ENCODE results near the gene DHRS2. TPM values are rescaled to one million over a fixed set of nuclear protein-coding genes. Genes with fewer than 3 reads are reported as not detected.

Gene DHRS2
- total and polyA plus RNA-seq, 2 experiments from 2014 or later, result not detected

DNA sequence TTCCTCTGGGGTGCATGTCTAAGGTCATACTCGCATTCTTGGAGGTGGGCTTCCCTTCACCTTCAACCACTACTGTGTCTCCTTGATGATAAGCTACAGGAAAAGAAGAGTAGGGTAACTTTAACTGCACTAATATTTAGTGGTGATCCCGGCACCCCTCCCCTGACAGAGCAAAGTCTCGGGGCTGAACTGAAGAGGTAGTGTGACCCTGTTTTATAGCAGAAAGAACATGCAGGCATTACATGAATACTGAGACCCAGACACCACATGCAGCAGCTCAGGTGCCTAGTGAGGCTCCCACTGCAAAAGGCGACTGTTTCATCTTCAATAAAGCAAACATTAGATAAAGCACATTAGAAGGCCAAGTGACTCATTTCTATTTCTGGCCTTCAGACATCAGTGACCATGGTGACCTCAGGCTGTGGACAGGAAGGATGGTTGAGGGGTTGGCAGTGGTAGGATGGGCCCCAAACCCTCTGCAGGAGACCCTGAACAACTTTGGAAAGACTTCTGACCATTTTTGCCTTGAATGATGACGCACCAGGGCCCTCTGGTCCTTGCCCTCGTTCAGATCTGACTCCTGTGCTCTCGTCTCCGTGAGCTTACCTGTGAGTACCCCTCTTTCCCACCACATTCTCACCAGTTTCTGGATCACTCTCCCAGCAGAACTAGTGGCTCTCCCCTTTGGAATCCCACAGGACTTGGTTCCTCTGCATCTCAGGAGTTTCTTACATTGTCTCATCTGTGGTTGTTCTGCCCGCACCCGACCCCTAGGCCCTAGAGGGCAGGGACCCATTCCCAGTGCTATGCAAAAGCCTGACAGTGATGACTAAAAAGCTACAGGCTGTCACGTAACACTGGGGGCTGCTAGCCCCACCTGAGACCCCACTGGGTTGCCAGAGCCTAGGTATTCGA is 33.7 kb upstream of the DHRS2 start:
- Histone ChIP-seq H2AFZ (no peak overlapping the region), H4K20me1 (ENCODE audit: insufficient read depth) (no peaks in the 10 kb centered on the region), H3K27me3 (replicated peaks; ENCODE audit: insufficient read depth) (no peaks in the 10 kb centered on the region; the same call in 1 of the 2 replicates), H3K9me3 (ENCODE audit: low read depth) (no peaks in the 10 kb centered on the region), H3K4me2 (ENCODE audit: unreplicated experiment) (no peak overlapping the region), H3K4me1 (ENCODE audit: insufficient read depth) (no peaks in the 10 kb centered on the region), H3K79me2 (ENCODE audit: insufficient read depth) (no peaks in the 10 kb centered on the region), H3F3A (ENCODE audit: insufficient read depth) (no peaks in the 10 kb centered on the region), H3K9ac (no peak overlapping the region), H3K36me3 (ENCODE audit: low read depth) (no peaks in the 10 kb centered on the region), H3K4me3 (no peak overlapping the region), H3K27ac (no peak overlapping the region), H3K9me2 (ENCODE audit: insufficient read depth) (no peaks in the 10 kb centered on the region)
- TF ChIP-seq EZH2phosphoT487 (IDR thresholded peaks at IDR 0.05; ENCODE audit: insufficient read depth, low read depth) (no peak), EZH2 (IDR thresholded peaks at IDR 0.05; ENCODE audit: insufficient read depth, poor library complexity, severe bottlenecking) (no peak)
- WGBS, 2 experiments (ENCODE audit: low coverage in 1 of 2, low lambda C conversion rate in 2 of 2, missing lambda C conversion rate in 2 of 2), result 47 to 53% methylated on average over 12 of the region's 12 CpGs
- in situ Hi-C loops (cut with MboI), result no loop called here
- no peak for DNase-seq

- no peaks in the 10 kb centered on the region for H3F3A ChIP-seq (ENCODE audit: insufficient read depth)
- no peak overlapping the region for H3K4me2 ChIP-seq (ENCODE audit: unreplicated experiment)
- no peak for TF ChIP-seq EZH2phosphoT487 (IDR thresholded peaks at IDR 0.05; ENCODE audit: insufficient read depth, low read depth)
- no peak for TF ChIP-seq EZH2 (IDR thresholded peaks at IDR 0.05; ENCODE audit: insufficient read depth, poor library complexity, severe bottlenecking)
- no peak overlapping the region for H3K27ac ChIP-seq
- no peaks in the 10 kb centered on the region for H3K36me3 ChIP-seq (ENCODE audit: low read depth)
- no peak overlapping the region for H2AFZ ChIP-seq
- 0 to 12% methylated on average over 2 of the region's 2 CpGs for WGBS, 2 experiments (ENCODE audit: low coverage in 1 of 2, low lambda C conversion rate in 2 of 2, missing lambda C conversion rate in 2 of 2)
- no peaks in the 10 kb centered on the region for H3K9me3 ChIP-seq (ENCODE audit: low read depth)
- DNase-seq, result no peak
- H3K4me3 ChIP-seq, result no peak overlapping the region
- no peak overlapping the region for H3K9ac ChIP-seq
- H3K9me2 ChIP-seq (ENCODE audit: insufficient read depth), result no peaks in the 10 kb centered on the region
- H4K20me1 ChIP-seq (ENCODE audit: insufficient read depth), result no peaks in the 10 kb centered on the region
- H3K79me2 ChIP-seq (ENCODE audit: insufficient read depth), result no peaks in the 10 kb centered on the region
- no peaks in the 10 kb centered on the region; the same call in 1 of the 2 replicates for H3K27me3 ChIP-seq (replicated peaks; ENCODE audit: insufficient read depth)
- H3K4me1 ChIP-seq (ENCODE audit: insufficient read depth), result no peaks in the 10 kb centered on the region
- in situ Hi-C loops (cut with MboI), result no loop called here
Observed at GRCh38 chr14:23603103-23603502, 33.1 kb upstream of the DHRS2 start.

GRCh38 chr14:23604148-23604547 is 32.0 kb upstream of the DHRS2 start:
- Histone ChIP-seq H3K9ac (no peak overlapping the region), H4K20me1 (ENCODE audit: insufficient read depth) (no peaks in the 10 kb centered on the region), H3K4me3 (no peak overlapping the region), H3K4me1 (ENCODE audit: insufficient read depth) (no peaks in the 10 kb centered on the region), H3K4me2 (ENCODE audit: unreplicated experiment) (no peak overlapping the region), H3K9me2 (ENCODE audit: insufficient read depth) (no peaks in the 10 kb centered on the region), H3F3A (ENCODE audit: insufficient read depth) (no peaks in the 10 kb centered on the region), H2AFZ (no peak overlapping the region), H3K9me3 (ENCODE audit: low read depth) (no peaks in the 10 kb centered on the region), H3K27me3 (replicated peaks; ENCODE audit: insufficient read depth) (no peaks in the 10 kb centered on the region; the same call in 1 of the 2 replicates), H3K36me3 (ENCODE audit: low read depth) (no peaks in the 10 kb centered on the region), H3K27ac (no peak overlapping the region), H3K79me2 (ENCODE audit: insufficient read depth) (no peaks in the 10 kb centered on the region)
- in situ Hi-C loops (cut with MboI), result no loop called here
- 58% methylated on average over 2 of the region's 2 CpGs for WGBS, 2 experiments (ENCODE audit: low coverage in 1 of 2, low lambda C conversion rate in 2 of 2, missing lambda C conversion rate in 2 of 2)
- no peak for DNase-seq
- TF ChIP-seq EZH2 (IDR thresholded peaks at IDR 0.05; ENCODE audit: insufficient read depth, poor library complexity, severe bottlenecking), result no peak
- no peak for TF ChIP-seq EZH2phosphoT487 (IDR thresholded peaks at IDR 0.05; ENCODE audit: insufficient read depth, low read depth)

GRCh38 chr14:23604675-23605170 is 31.4 kb upstream of the DHRS2 start:
- Histone ChIP-seq H2AFZ (no peak overlapping the region), H3K9me2 (ENCODE audit: insufficient read depth) (no peaks in the 10 kb centered on the region), H3K36me3 (ENCODE audit: low read depth) (no peaks in the 10 kb centered on the region), H3F3A (ENCODE audit: insufficient read depth) (no peaks in the 10 kb centered on the region), H3K4me1 (ENCODE audit: insufficient read depth) (no peaks in the 10 kb centered on the region), H3K27me3 (replicated peaks; ENCODE audit: insufficient read depth) (no peaks in the 10 kb centered on the region), H3K9ac (no peak overlapping the region), H3K4me3 (no peak overlapping the region), H3K4me2 (ENCODE audit: unreplicated experiment) (no peak overlapping the region), H3K79me2 (ENCODE audit: insufficient read depth) (no peaks in the 10 kb centered on the region), H4K20me1 (ENCODE audit: insufficient read depth) (no peaks in the 10 kb centered on the region), H3K9me3 (ENCODE audit: low read depth) (no peaks in the 10 kb centered on the region), H3K27ac (no peak overlapping the region)
- WGBS, 2 experiments (ENCODE audit: low coverage in 1 of 2, low lambda C conversion rate in 2 of 2, missing lambda C conversion rate in 2 of 2), result 71 to 72% methylated on average over 3 of the region's 3 CpGs
- DNase-seq, result no peak
- in situ Hi-C loops (cut with MboI), result no loop called here
- TF ChIP-seq EZH2phosphoT487 (IDR thresholded peaks at IDR 0.05; ENCODE audit: insufficient read depth, low read depth) (no peak), EZH2 (IDR thresholded peaks at IDR 0.05; ENCODE audit: insufficient read depth, poor library complexity, severe bottlenecking) (no peak)

All from GM23248 (cell line).